SK-N-SH treated with all-trans-retinoic acid at 6 μM for 48 hours (cell line): ENCODE data around the gene WDR44.

Source experiments
- ATAC-seq: fragments of 200-7000 bp; cut with Tn5 transposase; 3 replicates; pipeline ENCODE4 v1.9.1; 2020; ENCODE audit warnings: mild to moderate bottlenecking, moderate library complexity
- ARNTL ChIP-seq: fragments of 450-650 bp; formaldehyde crosslinking; IDR thresholded peaks from 2 replicates; pipeline ENCODE4 v1.5.0; 2020; ENCODE audit warnings: low read depth, mild to moderate bottlenecking, moderate library complexity, borderline replicate concordance
- BACH2 ChIP-seq: fragments of 250-450 bp; sonication (Bioruptor Pico); IDR thresholded peaks from 2 replicates; pipeline ENCODE4 v1.9.0; 2021; ENCODE audit warnings: mild to moderate bottlenecking, borderline replicate concordance
- CSDC2 ChIP-seq: fragments of 250-450 bp; sonication (Bioruptor Pico); IDR thresholded peaks from 2 replicates; pipeline ENCODE4 v1.5.0; 2020; ENCODE audit warnings: mild to moderate bottlenecking, moderate library complexity
- ESRRG ChIP-seq: fragments of 250-450 bp; sonication (Bioruptor Pico); IDR thresholded peaks from 2 replicates; pipeline ENCODE4 v1.6.1; 2021; ENCODE audit warnings: mild to moderate bottlenecking
- GLIS3 ChIP-seq: fragments of 250-450 bp; sonication (Bioruptor Pico); IDR thresholded peaks from 2 replicates; pipeline ENCODE4 v1.5.0; 2020; ENCODE audit warnings: mild to moderate bottlenecking, moderate library complexity
- ISL1 ChIP-seq: fragments of 250-450 bp; sonication (Bioruptor Pico); IDR thresholded peaks from 2 replicates; pipeline ENCODE4 v2.1.2; 2022; ENCODE audit warnings: mild to moderate bottlenecking, moderate library complexity
- OSR1 ChIP-seq: fragments of 250-450 bp; sonication (Bioruptor Pico); IDR thresholded peaks from 2 replicates; pipeline ENCODE4 v1.8.0; 2022; ENCODE audit warnings: moderate library complexity, mild to moderate bottlenecking, inconsistent platforms
- PPARA ChIP-seq: fragments of 250-450 bp; sonication (Bioruptor Pico); IDR thresholded peaks from 2 replicates; pipeline ENCODE4 v1.5.0; 2020; ENCODE audit warnings: mild to moderate bottlenecking, borderline replicate concordance
- RARB ChIP-seq: fragments of 250-450 bp; sonication (Bioruptor Pico); IDR thresholded peaks from 2 replicates; pipeline ENCODE4 v1.8.0; 2021; ENCODE audit warnings: mild to moderate bottlenecking, moderate library complexity
- SNAI2 ChIP-seq: fragments of 250-450 bp; sonication (Bioruptor Pico); IDR thresholded peaks from 2 replicates; pipeline ENCODE4 v1.5.0; 2020; ENCODE audit warnings: mild to moderate bottlenecking, moderate library complexity
- TCF4 ChIP-seq: fragments of 250-450 bp; sonication (Bioruptor Pico); IDR thresholded peaks from 2 replicates; pipeline ENCODE4 v1.8.0; 2021; ENCODE audit warnings: mild to moderate bottlenecking, moderate library complexity, borderline replicate concordance
- TOX ChIP-seq: fragments of 250-450 bp; sonication (Bioruptor Pico); IDR thresholded peaks from 2 replicates; pipeline ENCODE4 v1.8.0; 2021; ENCODE audit warnings: mild to moderate bottlenecking, moderate library complexity, borderline replicate concordance
- ZC3H10 ChIP-seq: fragments of 250-450 bp; sonication (Bioruptor Pico); IDR thresholded peaks from 2 replicates; pipeline ENCODE4 v1.5.1; 2021; ENCODE audit warnings: mild to moderate bottlenecking, moderate library complexity
- ZFP3 ChIP-seq: fragments of 250-450 bp; sonication (Bioruptor Pico); IDR thresholded peaks from 2 replicates; pipeline ENCODE4 v1.5.0; 2020; ENCODE audit warnings: mild to moderate bottlenecking, moderate library complexity
- ZFP30 ChIP-seq: fragments of 450-650 bp; formaldehyde crosslinking; IDR thresholded peaks from 2 replicates; pipeline ENCODE4 v1.5.0; 2022; ENCODE audit warnings: mild to moderate bottlenecking, moderate library complexity
- ZNF565 ChIP-seq: fragments of 450-650 bp; formaldehyde crosslinking; conservative IDR thresholded peaks from 2 replicates; pipeline ENCODE4 v1.5.0; 2020; ENCODE audit warnings: low read depth, mild to moderate bottlenecking, moderate library complexity
- ZNF70 ChIP-seq: fragments of 450-650 bp; formaldehyde crosslinking; IDR thresholded peaks from 2 replicates; pipeline ENCODE4 v1.5.0; 2020; ENCODE audit warnings: mild to moderate bottlenecking, moderate library complexity
- ZNF8 ChIP-seq: fragments of 450-650 bp; formaldehyde crosslinking; IDR thresholded peaks from 2 replicates; pipeline ENCODE4 v1.5.0; 2020; ENCODE audit warnings: mild to moderate bottlenecking, moderate library complexity
- TF ChIP-seq, protein P1 (sequence below): fragments of 250-450 bp; sonication (Bioruptor Pico); IDR thresholded peaks from 2 replicates; pipeline ENCODE4 v1.8.0; 2021; ENCODE audit warnings: low read depth, mild to moderate bottlenecking, moderate library complexity, borderline replicate concordance
- TF ChIP-seq, protein P2 (sequence below): fragments of 250-450 bp; sonication (Bioruptor Pico); IDR thresholded peaks from 2 replicates; pipeline ENCODE4 v1.5.0; 2020; ENCODE audit warnings: mild to moderate bottlenecking, moderate library complexity
- TF ChIP-seq, protein P3 (sequence below): fragments of 250-450 bp; sonication (Bioruptor Pico); IDR thresholded peaks from 2 replicates; pipeline ENCODE4 v1.5.1; 2021; ENCODE audit warnings: mild to moderate bottlenecking, moderate library complexity
- TF ChIP-seq, protein P4 (sequence below): fragments of 250-450 bp; sonication (Bioruptor Pico); IDR thresholded peaks from 2 replicates; pipeline ENCODE4 v1.8.0; 2020; ENCODE audit warnings: mild to moderate bottlenecking, moderate library complexity, borderline replicate concordance
- TF ChIP-seq, protein P5 (sequence below): fragments of 250-450 bp; sonication (Bioruptor Pico); IDR thresholded peaks from 2 replicates; pipeline ENCODE4 v1.5.1; 2020; ENCODE audit warnings: low read depth, mild to moderate bottlenecking, moderate library complexity

Gene WDR44

DNA sequence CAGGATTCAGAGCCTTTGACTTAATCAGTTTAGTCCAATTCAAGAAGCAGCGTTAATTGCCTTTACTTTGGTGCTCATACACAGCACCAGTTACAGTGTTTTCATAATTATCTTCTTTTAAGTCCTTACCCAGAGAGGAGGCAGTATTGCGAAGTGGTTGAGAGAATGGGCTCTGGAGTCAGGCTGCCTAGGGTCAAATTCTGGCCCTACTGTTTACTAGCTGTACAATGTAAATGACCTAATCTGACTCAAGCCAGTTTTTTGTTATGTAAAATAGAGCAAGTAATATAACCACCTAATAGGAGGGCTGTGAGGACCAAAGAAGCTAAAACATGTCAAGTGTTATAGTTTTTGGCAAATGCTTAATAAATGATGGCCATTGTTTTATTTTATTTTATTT, 27.6 kb downstream of the WDR44 start:
- no peak for ATAC-seq
- TF ChIP-seq, protein P1, sequence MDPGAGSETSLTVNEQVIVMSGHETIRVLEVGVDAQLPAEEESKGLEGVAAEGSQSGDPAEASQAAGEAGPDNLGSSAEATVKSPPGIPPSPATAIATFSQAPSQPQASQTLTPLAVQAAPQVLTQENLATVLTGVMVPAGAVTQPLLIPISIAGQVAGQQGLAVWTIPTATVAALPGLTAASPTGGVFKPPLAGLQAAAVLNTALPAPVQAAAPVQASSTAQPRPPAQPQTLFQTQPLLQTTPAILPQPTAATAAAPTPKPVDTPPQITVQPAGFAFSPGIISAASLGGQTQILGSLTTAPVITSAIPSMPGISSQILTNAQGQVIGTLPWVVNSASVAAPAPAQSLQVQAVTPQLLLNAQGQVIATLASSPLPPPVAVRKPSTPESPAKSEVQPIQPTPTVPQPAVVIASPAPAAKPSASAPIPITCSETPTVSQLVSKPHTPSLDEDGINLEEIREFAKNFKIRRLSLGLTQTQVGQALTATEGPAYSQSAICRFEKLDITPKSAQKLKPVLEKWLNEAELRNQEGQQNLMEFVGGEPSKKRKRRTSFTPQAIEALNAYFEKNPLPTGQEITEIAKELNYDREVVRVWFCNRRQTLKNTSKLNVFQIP (CRISPR knock-in tag): no peak
- TF ChIP-seq ZNF70: no peak
- no peak for TF ChIP-seq PPARA (CRISPR knock-in tag)
- no peak for TF ChIP-seq CSDC2 (CRISPR knock-in tag)
- TF ChIP-seq SNAI2 (CRISPR knock-in tag): no peak
- TF ChIP-seq ZNF8 (CRISPR knock-in tag): no peak
- TF ChIP-seq ESRRG (CRISPR knock-in tag): no peak
- TF ChIP-seq ZNF565: no peak
- no peak for TF ChIP-seq ARNTL
- TF ChIP-seq ZFP30: no peak
- no peak for TF ChIP-seq BACH2 (CRISPR knock-in tag)
- TF ChIP-seq OSR1 (CRISPR knock-in tag): no peak
- no peak for TF ChIP-seq ZC3H10 (CRISPR knock-in tag)
- TF ChIP-seq RARB (CRISPR knock-in tag): no peak
- TF ChIP-seq GLIS3: no peak
- no peak for TF ChIP-seq ISL1 (CRISPR knock-in tag)

DNA sequence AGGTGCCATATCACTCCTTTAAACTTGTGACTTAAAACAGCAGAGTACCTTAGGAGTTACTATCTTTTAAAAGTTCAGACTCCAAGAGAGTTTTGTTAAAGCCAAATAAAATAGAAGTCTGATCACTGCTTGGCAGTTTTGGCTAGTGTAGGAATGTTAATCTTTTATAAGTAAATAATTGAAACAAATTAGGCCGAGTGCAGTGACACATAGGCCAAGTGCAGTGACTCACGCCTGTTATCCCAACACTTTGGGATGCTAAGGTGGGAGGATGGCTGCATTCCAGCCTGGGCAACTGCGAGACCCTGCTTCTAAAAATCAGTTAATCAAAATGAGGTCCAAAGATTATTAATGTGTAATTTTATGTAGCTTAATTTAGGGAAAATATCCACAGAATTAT, 37.2 kb downstream of the WDR44 start:
- no peak for ATAC-seq
- no peak for TF ChIP-seq ZFP3 (CRISPR knock-in tag)
- no peak for TF ChIP-seq ZNF70
- TF ChIP-seq RARB (CRISPR knock-in tag): no peak
- no peak for TF ChIP-seq ZNF8 (CRISPR knock-in tag)
- no peak for TF ChIP-seq OSR1 (CRISPR knock-in tag)
- no peak for TF ChIP-seq TOX
- no peak for TF ChIP-seq ESRRG (CRISPR knock-in tag)
- no peak for TF ChIP-seq GLIS3
- TF ChIP-seq ZC3H10 (CRISPR knock-in tag): no peak
- TF ChIP-seq BACH2 (CRISPR knock-in tag): no peak
- TF ChIP-seq, protein P2, sequence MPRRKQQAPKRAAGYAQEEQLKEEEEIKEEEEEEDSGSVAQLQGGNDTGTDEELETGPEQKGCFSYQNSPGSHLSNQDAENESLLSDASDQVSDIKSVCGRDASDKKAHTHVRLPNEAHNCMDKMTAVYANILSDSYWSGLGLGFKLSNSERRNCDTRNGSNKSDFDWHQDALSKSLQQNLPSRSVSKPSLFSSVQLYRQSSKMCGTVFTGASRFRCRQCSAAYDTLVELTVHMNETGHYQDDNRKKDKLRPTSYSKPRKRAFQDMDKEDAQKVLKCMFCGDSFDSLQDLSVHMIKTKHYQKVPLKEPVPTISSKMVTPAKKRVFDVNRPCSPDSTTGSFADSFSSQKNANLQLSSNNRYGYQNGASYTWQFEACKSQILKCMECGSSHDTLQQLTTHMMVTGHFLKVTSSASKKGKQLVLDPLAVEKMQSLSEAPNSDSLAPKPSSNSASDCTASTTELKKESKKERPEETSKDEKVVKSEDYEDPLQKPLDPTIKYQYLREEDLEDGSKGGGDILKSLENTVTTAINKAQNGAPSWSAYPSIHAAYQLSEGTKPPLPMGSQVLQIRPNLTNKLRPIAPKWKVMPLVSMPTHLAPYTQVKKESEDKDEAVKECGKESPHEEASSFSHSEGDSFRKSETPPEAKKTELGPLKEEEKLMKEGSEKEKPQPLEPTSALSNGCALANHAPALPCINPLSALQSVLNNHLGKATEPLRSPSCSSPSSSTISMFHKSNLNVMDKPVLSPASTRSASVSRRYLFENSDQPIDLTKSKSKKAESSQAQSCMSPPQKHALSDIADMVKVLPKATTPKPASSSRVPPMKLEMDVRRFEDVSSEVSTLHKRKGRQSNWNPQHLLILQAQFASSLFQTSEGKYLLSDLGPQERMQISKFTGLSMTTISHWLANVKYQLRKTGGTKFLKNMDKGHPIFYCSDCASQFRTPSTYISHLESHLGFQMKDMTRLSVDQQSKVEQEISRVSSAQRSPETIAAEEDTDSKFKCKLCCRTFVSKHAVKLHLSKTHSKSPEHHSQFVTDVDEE: no peak
- no peak for TF ChIP-seq TCF4 (CRISPR knock-in tag)
- no peak for TF ChIP-seq PPARA (CRISPR knock-in tag)
- TF ChIP-seq ZNF565: no peak
- no peak for TF ChIP-seq ISL1 (CRISPR knock-in tag)
- no peak for TF ChIP-seq CSDC2 (CRISPR knock-in tag)
- TF ChIP-seq, protein P3, sequence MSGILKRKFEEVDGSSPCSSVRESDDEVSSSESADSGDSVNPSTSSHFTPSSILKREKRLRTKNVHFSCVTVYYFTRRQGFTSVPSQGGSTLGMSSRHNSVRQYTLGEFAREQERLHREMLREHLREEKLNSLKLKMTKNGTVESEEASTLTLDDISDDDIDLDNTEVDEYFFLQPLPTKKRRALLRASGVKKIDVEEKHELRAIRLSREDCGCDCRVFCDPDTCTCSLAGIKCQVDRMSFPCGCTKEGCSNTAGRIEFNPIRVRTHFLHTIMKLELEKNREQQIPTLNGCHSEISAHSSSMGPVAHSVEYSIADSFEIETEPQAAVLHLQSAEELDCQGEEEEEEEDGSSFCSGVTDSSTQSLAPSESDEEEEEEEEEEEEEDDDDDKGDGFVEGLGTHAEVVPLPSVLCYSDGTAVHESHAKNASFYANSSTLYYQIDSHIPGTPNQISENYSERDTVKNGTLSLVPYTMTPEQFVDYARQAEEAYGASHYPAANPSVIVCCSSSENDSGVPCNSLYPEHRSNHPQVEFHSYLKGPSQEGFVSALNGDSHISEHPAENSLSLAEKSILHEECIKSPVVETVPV (CRISPR knock-in tag): no peak
- TF ChIP-seq, protein P4, sequence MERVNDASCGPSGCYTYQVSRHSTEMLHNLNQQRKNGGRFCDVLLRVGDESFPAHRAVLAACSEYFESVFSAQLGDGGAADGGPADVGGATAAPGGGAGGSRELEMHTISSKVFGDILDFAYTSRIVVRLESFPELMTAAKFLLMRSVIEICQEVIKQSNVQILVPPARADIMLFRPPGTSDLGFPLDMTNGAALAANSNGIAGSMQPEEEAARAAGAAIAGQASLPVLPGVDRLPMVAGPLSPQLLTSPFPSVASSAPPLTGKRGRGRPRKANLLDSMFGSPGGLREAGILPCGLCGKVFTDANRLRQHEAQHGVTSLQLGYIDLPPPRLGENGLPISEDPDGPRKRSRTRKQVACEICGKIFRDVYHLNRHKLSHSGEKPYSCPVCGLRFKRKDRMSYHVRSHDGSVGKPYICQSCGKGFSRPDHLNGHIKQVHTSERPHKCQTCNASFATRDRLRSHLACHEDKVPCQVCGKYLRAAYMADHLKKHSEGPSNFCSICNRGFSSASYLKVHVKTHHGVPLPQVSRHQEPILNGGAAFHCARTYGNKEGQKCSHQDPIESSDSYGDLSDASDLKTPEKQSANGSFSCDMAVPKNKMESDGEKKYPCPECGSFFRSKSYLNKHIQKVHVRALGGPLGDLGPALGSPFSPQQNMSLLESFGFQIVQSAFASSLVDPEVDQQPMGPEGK (CRISPR knock-in tag): no peak
- TF ChIP-seq ARNTL: no peak
- TF ChIP-seq, all 23 proteins: peak for 0

DNA sequence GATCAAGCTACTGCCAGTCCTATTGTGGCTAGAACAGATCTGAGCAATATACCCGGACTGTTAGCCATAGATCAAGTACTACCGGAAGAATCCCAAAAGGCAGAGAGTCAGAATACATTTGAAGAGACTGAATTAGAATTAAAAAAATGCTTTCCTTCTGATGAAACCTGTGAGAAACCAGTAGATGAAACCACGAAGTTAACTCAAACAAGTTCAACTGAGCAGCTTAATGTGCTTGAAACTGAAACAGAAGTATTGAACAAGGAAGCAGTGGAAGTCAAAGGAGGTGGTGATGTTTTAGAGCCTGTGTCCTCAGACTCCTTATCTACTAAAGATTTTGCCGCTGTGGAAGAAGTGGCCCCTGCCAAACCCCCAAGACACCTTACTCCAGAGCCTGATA, 46.8 kb downstream of the WDR44 start:
- ATAC-seq: no peak
- TF ChIP-seq ZNF70: no peak
- TF ChIP-seq CSDC2 (CRISPR knock-in tag): no peak
- TF ChIP-seq ZNF8 (CRISPR knock-in tag): no peak
- TF ChIP-seq ISL1 (CRISPR knock-in tag): no peak
- TF ChIP-seq TOX: no peak
- no peak for TF ChIP-seq ESRRG (CRISPR knock-in tag)
- TF ChIP-seq ZFP30: no peak
- no peak for TF ChIP-seq ZFP3 (CRISPR knock-in tag)
- TF ChIP-seq, protein P2: no peak
- TF ChIP-seq, protein P5, sequence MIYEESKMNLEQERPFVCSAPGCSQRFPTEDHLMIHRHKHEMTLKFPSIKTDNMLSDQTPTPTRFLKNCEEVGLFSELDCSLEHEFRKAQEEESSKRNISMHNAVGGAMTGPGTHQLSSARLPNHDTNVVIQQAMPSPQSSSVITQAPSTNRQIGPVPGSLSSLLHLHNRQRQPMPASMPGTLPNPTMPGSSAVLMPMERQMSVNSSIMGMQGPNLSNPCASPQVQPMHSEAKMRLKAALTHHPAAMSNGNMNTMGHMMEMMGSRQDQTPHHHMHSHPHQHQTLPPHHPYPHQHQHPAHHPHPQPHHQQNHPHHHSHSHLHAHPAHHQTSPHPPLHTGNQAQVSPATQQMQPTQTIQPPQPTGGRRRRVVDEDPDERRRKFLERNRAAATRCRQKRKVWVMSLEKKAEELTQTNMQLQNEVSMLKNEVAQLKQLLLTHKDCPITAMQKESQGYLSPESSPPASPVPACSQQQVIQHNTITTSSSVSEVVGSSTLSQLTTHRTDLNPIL: no peak
- no peak for TF ChIP-seq OSR1 (CRISPR knock-in tag)
- TF ChIP-seq, protein P1 (CRISPR knock-in tag): no peak
- no peak for TF ChIP-seq TCF4 (CRISPR knock-in tag)
